K562 (cell line): ENCODE measurements around the gene UBE2V1. TPM values are rescaled to one million over a fixed set of nuclear protein-coding genes. Genes with fewer than 3 reads are reported as not detected.

Experiments
- ATAC-seq: fragments of 200-7000 bp; cut with Tn5 transposase; 3 replicates; pipeline ENCODE4 v1.9.1; 2020; ENCODE audit warnings: moderate library complexity
- BruUV-seq: library from RNA; stranded (reverse); fragments of 400-500 nt; replicated peaks from 2 replicates; lab custom pipeline; 2021; lab: Mats Ljungman, UMichigan
- CTCF ChIA-PET: fragments of 300-600 bp; formaldehyde crosslinking; extraction: SDS; loops from one replicate; lab custom pipeline; 2021; ENCODE audit warnings: low intra/inter-chr PET ratio; lab: Yijun Ruan, JAX
- POLR2A ChIA-PET: fragments of 300-600, 350-650 bp; sonication (Branson Sonifier 250); formaldehyde crosslinking; extraction: SDS; loops from one replicate; lab custom pipeline; 2021; ENCODE audit warnings: antibody characterized with exemption, inconsistent platforms; lab: Yijun Ruan, JAX
- DNase-seq, 4 experiments: peaks; one replicate each; pipeline versions ENCODE4 v3.0.0 to v3.0.0-alpha.2; 2011 to 2018; ENCODE audit warnings: low spot score in 3 of 4, mixed read lengths in 3 of 4; ENCODE audit errors: extremely low read depth in 1 of 4
- FAIRE-seq: peaks from 2 replicates; lab custom pipeline; 2011; peaks lifted over from hg19 to GRCh38; lab: Jason Lieb, UNC
- H2AFZ ChIP-seq: 2 replicates; pipeline ENCODE4 v1.6.0; 2011; ENCODE audit warnings: low read depth, low read length, control low read depth, inconsistent platforms
- H3K27ac ChIP-seq: fragments of 200-600 bp; 3 replicates; pipeline ENCODE4 v1.8.0; 2011; ENCODE audit warnings: low read depth, mild to moderate bottlenecking, control low read depth, inconsistent platforms, low read length, moderate library complexity, mixed read lengths; ENCODE audit errors: extremely low read depth
- H3K27me3 ChIP-seq, 2 experiments: fragments of 300-600 bp in 1 of 2; 2 replicates in 1 of 2; 3 replicates in 1 of 2; pipeline versions ENCODE4 v1.6.0 to v1.8.0; 2011; ENCODE audit warnings: inconsistent platforms in 2 of 2, low read length in 2 of 2, mild to moderate bottlenecking in 1 of 2, mixed read lengths in 1 of 2, moderate library complexity in 1 of 2; ENCODE audit not compliant: control insufficient read depth in 2 of 2, insufficient read depth in 2 of 2
- H3K36me3 ChIP-seq: fragments of 300-600 bp; 3 replicates; pipeline ENCODE4 v1.8.0; 2011; ENCODE audit warnings: mild to moderate bottlenecking, low read length, inconsistent platforms; ENCODE audit not compliant: control insufficient read depth, insufficient read depth
- H3K4me1 ChIP-seq, 2 experiments: fragments of 200-600 bp in 1 of 2; replicated peaks in 1 of 2; 2 replicates in 1 of 2; 3 replicates in 1 of 2; pipeline versions ENCODE4 v1.5.1 to v1.8.0; 2011; ENCODE audit warnings: inconsistent platforms in 2 of 2, low read length in 2 of 2, mild to moderate bottlenecking in 1 of 2, mixed read lengths in 1 of 2, moderate library complexity in 1 of 2; ENCODE audit not compliant: control insufficient read depth in 2 of 2, insufficient read depth in 2 of 2
- H3K4me2 ChIP-seq: 2 replicates; pipeline ENCODE4 v1.6.1; 2011; ENCODE audit warnings: low read length, control low read depth, inconsistent platforms, mixed read lengths; ENCODE audit not compliant: insufficient read depth
- H3K4me3 ChIP-seq: fragments of 200-600 bp; sonication (generic), shearing (Covaris generic); 2 replicates; pipeline ENCODE4 v1.5.1; 2016; ENCODE audit warnings: control low read depth, inconsistent platforms
- H3K79me2 ChIP-seq: fragments of 200-600 bp; 3 replicates; pipeline ENCODE4 v1.8.0; 2011; ENCODE audit warnings: low read length, inconsistent platforms; ENCODE audit not compliant: control insufficient read depth, insufficient read depth
- H3K9ac ChIP-seq, 2 experiments: 2 replicates each; pipeline versions ENCODE4 v1.6.0 to v1.6.1; 2011; ENCODE audit warnings: low read depth in 2 of 2, low read length in 2 of 2, control low read depth in 1 of 2, inconsistent platforms in 1 of 2, mild to moderate bottlenecking in 1 of 2, mixed read lengths in 1 of 2; ENCODE audit not compliant: insufficient read depth in 1 of 2
- H3K9me1 ChIP-seq: one replicate; pipeline ENCODE4 v1.6.0; 2011; ENCODE audit warnings: inconsistent platforms, mild to moderate bottlenecking, low read length, moderate library complexity; ENCODE audit not compliant: control insufficient read depth, insufficient read depth
- H3K9me3 ChIP-seq: replicated peaks from 2 replicates; pipeline ENCODE4 v1.5.1; 2011; ENCODE audit warnings: low read depth, low read length, inconsistent platforms; ENCODE audit not compliant: control insufficient read depth, insufficient read depth
- H4K20me1 ChIP-seq: replicated peaks from 2 replicates; pipeline ENCODE4 v1.6.1; 2011; ENCODE audit warnings: low read length, inconsistent platforms, mixed read lengths; ENCODE audit not compliant: control insufficient read depth, insufficient read depth
- CBX8 ChIP-seq: fragments of 200-600 bp; sonication (generic); IDR thresholded peaks from 2 replicates; pipeline ENCODE4 v1.6.1; 2012; ENCODE audit warnings: borderline replicate concordance, mixed run types, low read depth, mild to moderate bottlenecking, moderate library complexity, mixed read lengths, low read length, control low read depth, inconsistent platforms; ENCODE audit not compliant: poor library complexity, severe bottlenecking; ENCODE audit errors: extremely low read depth
- ETV5 ChIP-seq: sonication (generic); formaldehyde crosslinking; IDR thresholded peaks from 2 replicates; pipeline ENCODE4 v1.4.0; 2020; ENCODE audit warnings: low read depth, mild to moderate bottlenecking, missing genetic modification reagents
- HCFC1 ChIP-seq: IDR thresholded peaks from 2 replicates; pipeline ENCODE4 v1.6.1; 2012; ENCODE audit warnings: low read depth, low read length, improper control_type of control experiment
- HNRNPL ChIP-seq: fragments of 200-400 bp; formaldehyde crosslinking; IDR thresholded peaks from 2 replicates; pipeline ENCODE4 v1.6.1; 2017; ENCODE audit warnings: low read depth, mild to moderate bottlenecking, low read length
- ZKSCAN1 ChIP-seq: fragments of 150-350 bp; IDR thresholded peaks from 2 replicates; pipeline ENCODE4 v1.6.1; 2016; ENCODE audit warnings: low read depth, low read length
- ZNF134 ChIP-seq: fragments of 250-450 bp; sonication (Bioruptor Pico); conservative IDR thresholded peaks from 2 replicates; pipeline ENCODE4 v1.4.0; 2020
- WGBS: fragments of 100-300 bp; shearing (Covaris generic); methylation state at CpG from one replicate; pipeline ENCODE4 v1.1.6; 2016; ENCODE audit warnings: low coverage, mixed read lengths; ENCODE audit not compliant: insufficient coverage; ENCODE audit errors: missing lambda C conversion rate; 5-methylcytosine and 5-hydroxymethylcytosine counted together
- in situ Hi-C: fragments of 300-500 bp; cut with MboI; formaldehyde crosslinking; loops from 4 replicates; pipeline ENCODE4 v1.15.0; 2018; ENCODE audit warnings: inconsistent platforms, mixed read lengths
- intact Hi-C: fragments of 100-400 bp; cut with micrococcal nuclease; formaldehyde crosslinking; loops from 2 replicates; pipeline ENCODE4 v1.14.2; 2022
- polyA plus RNA-seq, 8 experiments: library from polyadenylated mRNA; depleted of rRNA in 4 of 8; stranded (reverse) in 5 of 8; unstranded in 3 of 8; fragments of >200 nt; fragmentation: Nextera tagmentation in 2 of 8; fragmentation: Illumina TruSeq in 1 of 8; extraction: Ambion mirVana in 2 of 8; extraction: Trizol in 1 of 8; gene quantifications; 2 replicates each; pipeline versions ENCODE4 v1.2.1 to v1.2.3, GENCODE V29; 2011 to 2014; ENCODE audit warnings: inconsistent platforms in 1 of 8, missing spikeins in 1 of 8
- total RNA-seq, 7 experiments: library from RNA; depleted of rRNA in 6 of 7; stranded (reverse); fragments of >200 nt in 6 of 7; fragmentation: Illumina TruSeq in 2 of 7; extraction: Trizol in 2 of 7; gene quantifications; 2 replicates each; pipeline versions ENCODE4 v1.2.1 to v1.2.3, GENCODE V29; 2011 to 2021; ENCODE audit warnings: low replicate concordance in 1 of 7

Gene UBE2V1
- total and polyA plus RNA-seq, 9 of the 15 experiments (the other 6 are each of a cell fraction or from before 2014, with no cell fraction given), result 93.0 to 357 (median 119) TPM

DNA sequence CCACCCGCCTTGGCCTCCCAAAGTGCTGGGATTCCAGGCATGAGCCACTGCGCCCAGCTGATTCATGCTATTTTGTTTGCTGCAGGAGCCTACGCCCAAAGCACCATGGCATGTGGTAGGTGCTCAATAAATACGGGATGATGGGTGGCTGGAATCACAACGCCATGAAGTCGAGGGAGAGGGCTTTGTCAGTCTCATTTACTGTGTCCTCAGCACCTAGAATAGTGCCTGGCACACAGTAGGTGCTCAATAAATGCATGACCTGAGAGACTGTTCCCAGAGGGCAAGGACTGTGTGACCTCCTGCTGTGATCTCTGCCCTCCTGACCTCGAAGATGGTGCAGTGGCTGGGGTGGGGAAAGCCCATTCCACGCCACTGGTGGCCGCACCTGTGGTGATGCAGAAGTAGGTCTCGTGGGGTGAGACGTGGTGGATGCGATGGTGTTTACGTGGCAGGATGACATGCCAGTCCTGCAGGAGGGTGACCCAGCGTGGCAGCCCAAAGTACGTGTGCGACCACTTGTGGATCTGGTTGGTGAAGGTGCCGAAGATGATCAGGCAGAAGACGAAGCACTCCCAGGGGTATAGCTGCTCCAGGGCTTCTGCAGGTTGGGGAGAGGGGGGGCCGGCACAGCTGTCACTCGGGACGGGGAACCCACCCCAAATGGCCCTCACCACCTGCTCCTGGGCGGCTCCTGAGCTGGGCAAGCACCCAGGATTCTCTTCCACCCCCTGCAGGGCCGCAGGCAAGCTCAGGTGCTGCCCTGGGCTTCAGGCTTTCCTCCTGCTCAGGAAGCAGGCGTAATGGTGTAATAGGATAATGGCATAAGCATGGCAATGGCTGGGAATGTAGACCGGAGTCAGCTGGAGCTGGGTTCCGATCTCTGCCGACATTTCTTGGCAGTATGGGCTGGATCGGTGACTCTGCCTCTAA is 14.9 kb upstream of the UBE2V1 start:
- 93% methylated on average over 25 of the region's 28 CpGs for WGBS
- FAIRE-seq, result no peak
- in situ Hi-C loops (no loop called here), intact Hi-C loops (no loop called here)
- CTCF ChIA-PET, result no interaction called here
- ATAC-seq, result no peak
- no peak overlapping the region for H2AFZ ChIP-seq
- DNase-seq, result no peak
- TF ChIP-seq ETV5 (CRISPR knock-in tag) (no peak), ZKSCAN1 (0 out of 2 replicates have a peak, but pooled peaks have one; percentile 53), ZNF134 (CRISPR knock-in tag) (no peak), HCFC1 (no peak), HNRNPL (no peak), CBX8 (no peak)
- peaks cover 87% of the 10 kb centered on the region for H3K36me3 ChIP-seq
- no peak overlapping the region for H3K27ac ChIP-seq
- no peaks in the 10 kb centered on the region for H3K79me2 ChIP-seq
- H3K9ac ChIP-seq, result peak overlapping the region in 1 of 2 experiments; percentile 32; a peak in 1 of 4 replicates
- H3K9me1 ChIP-seq, result peaks cover 3% of the 10 kb centered on the region
- no peaks in the 10 kb centered on the region for H3K9me3 ChIP-seq
- peaks cover 0 to 23% of the 10 kb centered on the region in 2 experiments; a peak in 3 of 5 replicates for H3K4me1 ChIP-seq
- no peaks in the 10 kb centered on the region for H4K20me1 ChIP-seq
- H3K27me3 ChIP-seq, result no peaks in the 10 kb centered on the region
- no TSS peak for BruUV-seq
- no peak overlapping the region for H3K4me3 ChIP-seq
- H3K4me2 ChIP-seq, result no peak overlapping the region
- POLR2A ChIA-PET, result interaction anchor here (0.7 kb wide), 1 partner anchor 29 kb away, joined by 3 read pairs; no protein-coding TSS in a partner anchor
